Activated CD8-positive, alpha-beta T cell treated with anti-CD3 and anti-CD28 coated beads for 36 hours (primary cell): Measurements from ENCODE around the gene API5. TPM values are rescaled to one million over a fixed set of nuclear protein-coding genes. Genes with fewer than 3 reads are reported as not detected.

Source experiments
- ATAC-seq: fragments of 200-7000 bp; cut with Tn5 transposase; one replicate; pipeline ENCODE4 v1.10.0; 2021; ENCODE audit warnings: mild to moderate bottlenecking, moderate library complexity
- CTCF ChIA-PET: fragments of 350-600 bp; sonication (Branson Sonifier 250); formaldehyde crosslinking; loops from one replicate; lab custom pipeline; 2021; ENCODE audit warnings: antibody characterized with exemption; lab: Charles Lee
- POLR2A ChIA-PET: fragments of 350-600 bp; sonication (Branson Sonifier 250); formaldehyde crosslinking; loops from one replicate; lab custom pipeline; 2021; ENCODE audit warnings: antibody characterized with exemption; lab: Charles Lee
- DNase-seq: peaks from one replicate; pipeline ENCODE4 v3.0.0-alpha.2; 2020
- H3K27ac Mint-ChIP-seq: one replicate; pipeline ENCODE4 v1.8.0; 2021; ENCODE audit warnings: mild to moderate bottlenecking, mixed read lengths
- H3K27me3 Mint-ChIP-seq: one replicate; pipeline ENCODE4 v1.8.0; 2021; ENCODE audit warnings: mixed read lengths
- H3K36me3 Mint-ChIP-seq: one replicate; pipeline ENCODE4 v1.8.0; 2021; ENCODE audit warnings: low read depth, mixed read lengths
- H3K4me1 Mint-ChIP-seq: one replicate; pipeline ENCODE4 v1.8.0; 2021; ENCODE audit warnings: low read depth, mixed read lengths
- H3K4me3 Mint-ChIP-seq: one replicate; pipeline ENCODE4 v1.8.0; 2021; ENCODE audit warnings: mild to moderate bottlenecking, moderate library complexity, mixed read lengths
- H3K9me3 Mint-ChIP-seq: one replicate; pipeline ENCODE4 v1.8.0; 2021; ENCODE audit warnings: mixed read lengths
- CTCF ChIP-seq: fragments of 200-600 bp; IDR thresholded peaks from one replicate; pipeline ENCODE4 v1.8.0; 2022; ENCODE audit warnings: antibody characterized with exemption, mild to moderate bottlenecking
- intact Hi-C: fragments of 100-400 bp; cut with micrococcal nuclease; formaldehyde crosslinking; loops from one replicate; pipeline ENCODE4 v1.10.0; 2022
- total RNA-seq, 2 experiments: library from RNA; stranded (reverse); gene quantifications; one replicate each; pipeline ENCODE4 v1.2.3, GENCODE V29; 2021

Gene API5
- total RNA-seq, 2 experiments from 2014 or later, result 156 to 169 TPM

DNA sequence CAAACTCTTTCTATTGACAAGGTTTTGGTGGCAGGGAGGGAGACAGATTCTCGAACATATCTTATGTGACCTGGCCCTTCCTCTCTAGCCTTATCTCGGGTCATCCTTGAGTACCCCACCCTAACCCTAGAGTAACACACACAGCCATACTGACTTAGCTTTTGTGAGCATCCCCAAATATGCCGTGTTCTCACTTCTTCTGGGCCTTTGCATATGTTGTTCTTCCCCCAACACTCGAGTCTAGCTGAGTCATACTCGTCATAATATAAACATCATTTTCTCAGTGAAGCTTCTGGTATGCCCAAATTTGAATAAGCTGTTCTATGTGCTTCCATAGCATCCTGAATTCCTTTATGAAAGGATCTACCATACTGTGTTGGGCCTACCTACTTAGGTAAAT lies 54.9 kb downstream of the API5 start:
- ChIA-PET CTCF (interaction anchor here (1.1 to 1.2 kb wide), 3 partner anchors 13 to 201 kb away, joined by 3 to 4 read pairs (median 3); no protein-coding TSS in a partner anchor), POLR2A (interaction anchor here (1.8 kb wide), 1 partner anchor 11 kb away, joined by 5 read pairs; no protein-coding TSS in a partner anchor)
- Mint-ChIP-seq H3K27ac (no peak overlapping the region), H3K4me1 (peaks cover 54% of the 10 kb centered on the region), H3K36me3 (peaks cover 27% of the 10 kb centered on the region), H3K9me3 (no peaks in the 10 kb centered on the region), H3K27me3 (no peaks in the 10 kb centered on the region), H3K4me3 (no peak overlapping the region)
- no peak for ATAC-seq
- no peak for DNase-seq
- TF ChIP-seq CTCF, result no peak
- intact Hi-C loops, result no loop called here

GRCh38 chr11:43367382-43368178 lies 55.8 kb downstream of the API5 start:
- DNase-seq (no peak), ATAC-seq (no peak)
- no peak overlapping the region for H3K27ac Mint-ChIP-seq
- H3K4me1 Mint-ChIP-seq, result peaks cover 47% of the 10 kb centered on the region
- no peak for TF ChIP-seq CTCF
- H3K27me3 Mint-ChIP-seq, result no peaks in the 10 kb centered on the region
- ChIA-PET POLR2A (interaction anchor here (1.8 kb wide), 1 partner anchor 10 kb away, joined by 5 read pairs; no protein-coding TSS in a partner anchor), CTCF (interaction anchor here (1.2 kb wide), 1 partner anchor 200 kb away, joined by 3 read pairs; no protein-coding TSS in a partner anchor)
- peaks cover 28% of the 10 kb centered on the region for H3K36me3 Mint-ChIP-seq
- intact Hi-C loops, result no loop called here
- no peaks in the 10 kb centered on the region for H3K9me3 Mint-ChIP-seq
- no peak overlapping the region for H3K4me3 Mint-ChIP-seq

GRCh38 chr11:43376065-43376464 lies 64.3 kb downstream of the API5 start:
- Mint-ChIP-seq H3K4me1 (peaks cover 18% of the 10 kb centered on the region), H3K36me3 (peaks cover 12% of the 10 kb centered on the region), H3K27me3 (no peaks in the 10 kb centered on the region), H3K4me3 (no peak overlapping the region), H3K9me3 (no peaks in the 10 kb centered on the region), H3K27ac (no peak overlapping the region)
- DNase-seq, result no peak
- ChIA-PET CTCF (no interaction called here), POLR2A (interaction anchor here (0.6 kb wide), 1 partner anchor 13 kb away, joined by 10 read pairs; no protein-coding TSS in a partner anchor)
- intact Hi-C loops, result no loop called here
- ATAC-seq, result no peak
- no peak for TF ChIP-seq CTCF

GRCh38 chr11:43376594-43376993 lies 64.8 kb downstream of the API5 start:
- Mint-ChIP-seq H3K27ac (no peak overlapping the region), H3K36me3 (peaks cover 11% of the 10 kb centered on the region), H3K4me3 (no peak overlapping the region), H3K4me1 (peaks cover 18% of the 10 kb centered on the region), H3K27me3 (no peaks in the 10 kb centered on the region), H3K9me3 (no peaks in the 10 kb centered on the region)
- intact Hi-C loops, result no loop called here
- ATAC-seq (no peak), DNase-seq (no peak)
- ChIA-PET POLR2A (interaction anchor here (0.6 kb wide), 1 partner anchor 12 kb away, joined by 10 read pairs; no protein-coding TSS in a partner anchor), CTCF (no interaction called here)
- TF ChIP-seq CTCF, result no peak

- H3K36me3 Mint-ChIP-seq, result peaks cover 12% of the 10 kb centered on the region
- ATAC-seq, result no peak
- TF ChIP-seq CTCF, result no peak
Observed at GRCh38 chr11:43377389-43377788, 65.6 kb downstream of the API5 start.

More at GRCh38 chr11:43377389-43377788, 65.6 kb downstream of the API5 start:
- POLR2A ChIA-PET, result interaction anchor here (1.5 kb wide), 1 partner anchor 11 kb away, joined by 5 read pairs; no protein-coding TSS in a partner anchor
- no peak for DNase-seq
- Mint-ChIP-seq H3K9me3 (no peaks in the 10 kb centered on the region), H3K4me3 (no peak overlapping the region), H3K27ac (no peak overlapping the region), H3K27me3 (no peaks in the 10 kb centered on the region), H3K4me1 (peaks cover 18% of the 10 kb centered on the region)
- CTCF ChIA-PET, result interaction anchor here (0.8 to 1.7 kb wide), 2 partner anchors 15 to 17 kb away, joined by 3 read pairs; no protein-coding TSS in a partner anchor
- intact Hi-C loops, result no loop called here
